SK-N-MC (cell line): Measurements from ENCODE around the gene PARD3B.

ENCODE experiments used
- DNase-seq: peaks from one replicate; pipeline ENCODE4 v3.0.0-alpha.2; 2011; ENCODE audit warnings: low read depth, low spot score
- H3K27ac ChIP-seq: fragments of 200-600 bp; sonication (generic); 2 replicates; pipeline ENCODE4 v1.5.1; 2016; ENCODE audit warnings: mixed run types
- H3K36me3 ChIP-seq: fragments of 200-600 bp; sonication (generic); 2 replicates; pipeline ENCODE4 v1.6.1; 2017; ENCODE audit warnings: antibody characterized with exemption, low read length, mixed read lengths; ENCODE audit not compliant: insufficient read depth
- H3K4me3 ChIP-seq: fragments of 200-600 bp; sonication (generic); 2 replicates; pipeline ENCODE4 v1.5.1; 2016
- H3K9ac ChIP-seq: fragments of 200-600 bp; sonication (generic); 2 replicates; pipeline ENCODE4 v1.8.0; 2017; ENCODE audit warnings: mixed run types, mixed read lengths; ENCODE audit not compliant: insufficient read length
- H3K9me3 ChIP-seq: fragments of 200-600 bp; sonication (generic); 2 replicates; pipeline ENCODE4 v1.6.1; 2017; ENCODE audit warnings: low read depth, mild to moderate bottlenecking, antibody characterized with exemption, low read length, moderate library complexity, mixed read lengths
- EZH2 ChIP-seq: fragments of 200-600 bp; sonication (generic); IDR thresholded peaks from one replicate; pipeline ENCODE4 v1.6.1; 2017; ENCODE audit warnings: antibody characterized with exemption
- FOXP2 ChIP-seq: optimal IDR thresholded peaks from 2 replicates; pipeline ENCODE3; 2011; ENCODE audit warnings: mild to moderate bottlenecking, moderate library complexity; ENCODE audit not compliant: insufficient read depth; ENCODE audit errors: extremely low read length, control extremely low read depth
- POLR2AphosphoS5 ChIP-seq: IDR thresholded peaks from 2 replicates; pipeline ENCODE4 v1.6.1; 2012; ENCODE audit warnings: mild to moderate bottlenecking, low read depth, low read length, borderline replicate concordance

The PARD3B gene

DNA sequence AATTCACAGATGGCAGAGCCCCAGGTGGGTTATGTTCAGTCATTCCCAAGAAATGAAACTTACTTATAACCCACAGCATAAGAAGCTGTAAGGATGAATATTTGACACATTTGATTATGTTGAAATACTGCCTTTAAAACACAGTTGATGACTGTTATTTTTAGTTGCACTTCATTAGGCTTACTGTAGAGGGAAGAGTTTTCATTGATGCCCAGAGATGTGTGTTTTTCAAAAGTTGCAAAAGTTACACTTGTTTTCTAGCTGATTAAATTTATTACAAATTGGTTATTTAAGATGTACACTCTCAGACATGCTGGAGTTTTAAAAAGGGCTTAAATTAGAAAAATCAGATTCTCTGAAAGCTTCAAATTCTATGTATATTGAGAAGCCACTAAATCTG is 506.1 kb downstream of the PARD3B start:
- no peak for DNase-seq

GRCh38 chr2:205052781-205053180 is 507.5 kb downstream of the PARD3B start:
- Histone ChIP-seq H3K9me3 (no peaks in the 10 kb centered on the region), H3K27ac (no peak overlapping the region), H3K4me3 (no peak overlapping the region), H3K36me3 (no peaks in the 10 kb centered on the region), H3K9ac (no peak overlapping the region)
- no peak for DNase-seq
- TF ChIP-seq EZH2 = no peak
- no peak for TF ChIP-seq FOXP2
- no peak for TF ChIP-seq POLR2AphosphoS5

More for the DNA sequence above, 506.1 kb downstream of the PARD3B start:
- H3K27ac ChIP-seq = no peak overlapping the region
- H3K4me3 ChIP-seq = no peak overlapping the region
- no peak overlapping the region for H3K9ac ChIP-seq
- no peak for TF ChIP-seq EZH2
- TF ChIP-seq POLR2AphosphoS5 = no peak
- no peak for TF ChIP-seq FOXP2
- no peaks in the 10 kb centered on the region for H3K9me3 ChIP-seq
- no peaks in the 10 kb centered on the region for H3K36me3 ChIP-seq

DNA sequence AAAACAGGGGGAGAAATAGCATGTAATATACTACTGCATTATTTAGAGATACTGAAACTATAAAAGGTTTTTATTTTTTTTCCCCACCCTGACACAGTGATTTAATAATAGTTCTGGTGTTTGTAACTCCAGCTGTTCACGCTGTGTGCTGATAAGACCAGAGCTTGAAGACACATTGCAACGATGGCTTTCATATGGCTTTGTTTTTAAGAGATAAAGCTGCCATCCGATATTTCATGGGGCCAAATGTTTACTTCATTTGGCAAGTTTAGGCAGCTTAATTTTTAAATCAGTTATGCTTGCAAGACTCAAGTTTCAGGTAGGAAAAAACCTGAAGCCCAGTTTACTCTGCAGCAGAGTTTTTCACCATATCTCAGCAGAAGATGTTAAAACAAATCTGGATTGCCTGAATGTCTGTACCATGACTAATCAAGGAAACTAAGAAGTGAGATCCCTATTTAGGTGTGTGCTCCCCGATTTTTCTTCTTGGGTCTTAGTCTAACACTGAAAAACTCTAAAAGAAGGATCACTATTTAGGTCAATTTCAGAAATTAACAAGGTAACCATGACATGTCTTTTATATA is 508.6 kb downstream of the PARD3B start:
- H3K9me3 ChIP-seq = no peaks in the 10 kb centered on the region
- no peak for DNase-seq

GRCh38 chr2:205054789-205055188 is 509.5 kb downstream of the PARD3B start:
- DNase-seq = no peak
- no peaks in the 10 kb centered on the region for H3K9me3 ChIP-seq
- no peaks in the 10 kb centered on the region for H3K36me3 ChIP-seq
- H3K27ac ChIP-seq = no peak overlapping the region
- TF ChIP-seq EZH2 (no peak), POLR2AphosphoS5 (no peak), FOXP2 (no peak)
- no peak overlapping the region for H3K4me3 ChIP-seq
- H3K9ac ChIP-seq = no peak overlapping the region

More for the DNA sequence above, 508.6 kb downstream of the PARD3B start:
- H3K27ac ChIP-seq = no peak overlapping the region
- H3K9ac ChIP-seq = no peak overlapping the region
- H3K4me3 ChIP-seq = no peak overlapping the region
- TF ChIP-seq FOXP2 (no peak), POLR2AphosphoS5 (no peak), EZH2 (no peak)
- H3K36me3 ChIP-seq = no peaks in the 10 kb centered on the region

DNA sequence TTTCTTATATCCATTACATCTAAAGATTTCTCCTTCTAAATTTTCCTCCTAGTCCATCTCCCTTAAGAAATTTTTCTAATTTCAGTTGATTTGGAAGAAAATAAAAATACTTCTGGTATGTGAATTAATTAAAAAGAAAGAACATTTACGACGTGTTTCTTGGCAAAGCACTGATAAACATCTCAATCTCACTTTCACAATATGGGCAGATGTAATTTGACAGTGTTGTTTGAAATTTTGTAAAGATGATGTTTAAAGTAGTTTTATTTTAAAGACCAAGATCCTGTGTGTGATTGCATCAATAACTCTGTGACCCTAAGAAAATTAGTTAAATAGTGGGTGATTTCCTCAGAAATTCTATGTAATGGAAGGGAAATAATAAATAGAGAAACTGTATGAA is 510.0 kb downstream of the PARD3B start:
- no peak overlapping the region for H3K27ac ChIP-seq
- no peak overlapping the region for H3K9ac ChIP-seq
- H3K9me3 ChIP-seq = no peaks in the 10 kb centered on the region
- H3K36me3 ChIP-seq = no peaks in the 10 kb centered on the region
- H3K4me3 ChIP-seq = no peak overlapping the region
- no peak for DNase-seq
- TF ChIP-seq EZH2 = no peak
- no peak for TF ChIP-seq POLR2AphosphoS5
- TF ChIP-seq FOXP2 = no peak

DNA sequence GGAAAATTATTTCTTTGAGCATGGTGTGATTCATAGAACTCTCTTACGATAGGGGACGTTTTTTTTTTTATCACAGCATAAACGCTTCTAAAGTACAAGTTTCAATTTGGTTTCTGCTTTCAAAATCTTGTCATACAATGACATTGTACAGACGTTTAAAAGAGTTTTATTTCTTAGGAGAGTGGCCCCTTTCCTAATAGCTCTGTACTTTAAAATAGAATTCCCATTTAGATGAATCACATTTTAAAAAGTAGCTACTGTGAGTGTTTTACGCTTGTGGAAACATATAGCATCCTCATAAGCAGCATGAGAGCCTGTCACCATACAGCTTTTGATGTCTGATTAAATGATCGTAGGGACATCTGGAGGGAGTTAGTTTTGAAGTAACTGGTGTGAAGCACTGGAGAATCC is 510.9 kb downstream of the PARD3B start:
- Histone ChIP-seq H3K4me3 (no peak overlapping the region), H3K36me3 (no peaks in the 10 kb centered on the region), H3K9me3 (no peaks in the 10 kb centered on the region), H3K27ac (no peak overlapping the region), H3K9ac (no peak overlapping the region)
- no peak for DNase-seq
- no peak for TF ChIP-seq POLR2AphosphoS5
- TF ChIP-seq EZH2 = no peak
- TF ChIP-seq FOXP2 = no peak

GRCh38 chr2:205058409-205058808 is 513.1 kb downstream of the PARD3B start:
- no peak overlapping the region for H3K4me3 ChIP-seq
- H3K36me3 ChIP-seq = no peaks in the 10 kb centered on the region
- no peak overlapping the region for H3K27ac ChIP-seq
- no peaks in the 10 kb centered on the region for H3K9me3 ChIP-seq
- no peak overlapping the region for H3K9ac ChIP-seq
- no peak for DNase-seq
- TF ChIP-seq FOXP2 (no peak), EZH2 (no peak), POLR2AphosphoS5 (no peak)

- no peak overlapping the region for H3K27ac ChIP-seq
- no peak for DNase-seq
- no peaks in the 10 kb centered on the region for H3K36me3 ChIP-seq
These were observed 515.0 kb downstream of the PARD3B start for GRCh38 chr2:205060269-205060668.

DNA sequence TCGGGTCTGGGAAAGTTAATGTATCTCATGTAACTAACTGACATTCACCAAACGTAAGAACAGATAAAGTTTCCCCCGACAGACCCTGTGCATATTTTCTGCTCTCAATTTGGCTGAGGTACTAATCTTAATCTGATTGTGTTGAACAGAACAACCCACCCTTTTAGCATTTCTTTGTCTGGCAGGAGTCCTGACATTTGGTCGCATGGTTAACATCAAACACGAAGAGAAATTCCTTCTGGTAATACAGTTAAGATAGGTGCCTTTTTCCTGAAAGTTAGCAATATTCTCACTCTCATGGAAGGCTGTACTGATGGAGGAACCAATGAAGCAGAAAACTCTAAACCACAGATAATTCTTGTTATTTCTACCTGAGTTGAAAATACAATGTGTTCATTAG is 520.8 kb downstream of the PARD3B start:
- DNase-seq = no peak
- H3K4me3 ChIP-seq = no peak overlapping the region
- H3K9me3 ChIP-seq = no peaks in the 10 kb centered on the region
- H3K36me3 ChIP-seq = no peaks in the 10 kb centered on the region
- no peak overlapping the region for H3K9ac ChIP-seq
- H3K27ac ChIP-seq = no peak overlapping the region
- no peak for TF ChIP-seq EZH2
- TF ChIP-seq POLR2AphosphoS5 = no peak
- no peak for TF ChIP-seq FOXP2

More at GRCh38 chr2:205060269-205060668, 515.0 kb downstream of the PARD3B start:
- no peak overlapping the region for H3K9ac ChIP-seq
- TF ChIP-seq EZH2 = no peak
- no peak for TF ChIP-seq FOXP2
- no peak for TF ChIP-seq POLR2AphosphoS5
- no peaks in the 10 kb centered on the region for H3K9me3 ChIP-seq
- no peak overlapping the region for H3K4me3 ChIP-seq
